Fibroblast of upper back skin (primary cell): ENCODE results near the gene SIX4.
A peak's percentile ranks its signal among the peaks of the same experiment; 100 is the strongest.
"Not testable (repeated sequence)": the region's sequence is repeated elsewhere in the genome, so short reads cannot be mapped to it uniquely, and the experiment has no call there.

Source experiments
- DNase-seq: peaks from one replicate; pipeline ENCODE4 v3.0.0-alpha.2; 2013

SIX4 gene

DNA sequence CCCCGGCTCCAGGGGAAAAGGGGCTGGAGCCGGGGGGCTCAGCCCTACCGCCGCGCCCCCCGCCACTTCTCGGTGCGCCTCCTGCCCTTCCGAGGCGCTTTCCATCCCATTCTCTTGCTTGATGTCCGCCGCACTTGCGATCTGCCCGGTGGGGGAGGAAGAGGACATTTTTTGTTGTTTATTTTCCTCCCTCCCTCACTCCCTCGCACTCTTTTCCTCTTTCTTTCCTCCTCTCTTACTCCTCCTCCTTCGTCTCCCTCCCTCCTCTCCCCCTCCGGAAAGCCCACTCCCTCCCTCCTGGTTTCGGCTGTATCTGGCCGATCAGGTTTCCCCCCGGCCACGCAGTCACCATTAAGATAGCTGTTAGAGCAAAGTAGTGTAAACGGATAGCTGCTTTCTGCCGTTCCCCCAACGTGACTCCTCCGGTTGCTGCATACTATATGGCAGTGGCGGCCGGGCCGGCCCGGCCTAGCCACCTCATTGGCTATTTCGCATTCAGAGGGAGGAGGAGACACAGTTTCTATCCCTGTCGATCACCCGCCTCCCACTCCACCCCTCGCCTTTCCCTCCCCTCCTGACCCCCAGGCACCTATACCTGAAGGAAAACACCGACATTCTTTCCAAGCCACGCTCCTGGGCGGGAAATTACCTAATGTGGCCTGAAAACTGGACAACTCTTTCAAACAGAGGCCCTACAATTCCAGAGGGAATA is at the start of gene SIX4:
SIX4 (minus strand) TSS at position 445 of the 712 bp plus-strand sequence; CDS start at position 168, 277 bp downstream.
- peak; percentile 85 for DNase-seq

DNA sequence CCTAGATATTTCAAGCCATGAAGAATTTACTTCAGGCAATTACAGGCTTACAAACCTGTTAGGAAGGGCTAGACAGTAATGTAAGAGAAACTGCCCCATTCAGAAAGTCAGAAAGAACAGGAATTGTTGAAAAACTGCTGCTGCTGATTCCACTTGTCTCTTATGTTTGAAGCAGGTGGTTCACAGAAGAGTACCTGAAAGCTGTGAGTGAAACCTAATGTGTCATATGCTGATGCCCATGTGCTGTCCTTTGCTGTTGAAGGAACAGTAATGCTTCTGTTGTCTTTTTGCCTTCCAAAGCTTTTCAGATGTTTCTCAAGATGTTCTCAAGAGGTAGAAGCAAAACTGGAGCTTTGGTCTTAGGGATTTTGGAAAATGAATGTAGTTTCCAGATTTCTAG is 49.4 kb upstream of the SIX4 start:
- DNase-seq = no peak

GRCh38 chr14:60771117-60771516 is 47.0 kb upstream of the SIX4 start:
- DNase-seq = no peak

DNA sequence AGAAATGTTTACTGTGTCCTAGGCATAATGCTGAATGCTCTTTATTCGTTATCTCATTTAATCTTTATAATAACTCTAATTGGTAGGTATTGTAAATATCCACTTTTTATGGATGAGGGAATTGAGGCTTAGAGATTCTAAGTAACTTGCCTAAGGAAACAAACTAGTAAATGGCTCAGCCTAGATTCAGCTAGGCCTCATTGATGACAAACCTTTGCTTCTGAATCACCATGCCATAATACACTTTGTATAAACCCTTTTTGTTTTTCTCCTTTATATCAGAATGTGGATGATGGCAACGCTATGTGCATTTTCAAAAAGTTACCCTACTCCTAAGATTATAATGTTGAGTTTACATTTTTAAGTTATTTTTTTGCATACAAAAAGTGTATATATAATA is 44.5 kb upstream of the SIX4 start:
- DNase-seq = no peak

DNA sequence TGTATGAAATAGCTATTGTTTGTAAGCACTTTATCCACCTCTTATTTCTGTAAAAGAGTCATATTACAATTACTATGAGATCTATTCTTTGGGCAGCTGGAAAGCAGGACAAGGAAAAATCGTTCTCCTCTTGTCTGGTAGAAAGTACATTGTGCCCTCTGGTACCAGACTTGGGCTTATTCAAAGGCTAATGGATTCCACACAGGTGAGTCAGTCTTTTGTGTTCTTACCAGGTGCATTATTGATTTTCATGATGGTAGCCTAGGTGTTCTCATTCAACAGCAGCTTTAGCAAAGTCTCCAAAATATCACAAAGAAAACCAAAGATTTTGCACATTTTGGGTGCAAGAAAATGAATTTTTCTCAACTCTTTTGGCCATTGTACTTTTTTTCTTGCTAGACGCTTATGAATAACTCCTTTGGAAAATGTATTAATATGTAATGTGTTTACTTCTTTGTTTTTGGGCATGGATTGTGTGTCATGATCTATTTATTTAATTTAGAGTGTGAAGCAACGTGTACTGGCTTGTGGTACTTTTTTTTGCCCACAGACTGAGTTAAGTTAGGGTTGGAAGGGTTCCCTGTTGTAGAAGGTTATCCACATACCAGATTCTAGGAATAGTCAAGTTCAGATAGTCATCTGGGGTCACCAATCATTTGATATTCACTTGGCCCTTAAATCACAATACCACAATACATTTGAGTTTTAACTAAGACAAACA is 36.7 kb upstream of the SIX4 start:
- no peak for DNase-seq

- DNase-seq = no peak
Observed at GRCh38 chr14:60760209-60760608, 36.1 kb upstream of the SIX4 start.

DNA sequence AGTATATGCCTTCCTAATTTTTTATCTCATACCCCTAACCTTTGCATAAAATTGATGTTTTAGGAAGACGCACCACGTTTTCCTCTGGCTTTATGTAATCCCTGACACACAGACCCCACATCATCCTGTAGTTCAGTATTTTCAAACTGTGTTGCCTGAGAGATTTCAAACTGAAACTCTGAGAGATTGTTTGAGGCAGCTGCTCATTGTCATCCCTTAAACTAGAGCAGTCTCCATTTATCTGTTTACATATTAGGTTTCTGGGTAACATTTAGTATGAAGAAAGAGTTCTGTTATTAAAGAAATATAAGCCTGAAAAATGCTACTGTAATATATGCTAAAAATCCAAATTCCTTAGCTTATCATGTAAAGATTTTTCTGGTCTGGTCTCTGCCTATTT is 34.7 kb upstream of the SIX4 start:
- DNase-seq = no peak

DNA sequence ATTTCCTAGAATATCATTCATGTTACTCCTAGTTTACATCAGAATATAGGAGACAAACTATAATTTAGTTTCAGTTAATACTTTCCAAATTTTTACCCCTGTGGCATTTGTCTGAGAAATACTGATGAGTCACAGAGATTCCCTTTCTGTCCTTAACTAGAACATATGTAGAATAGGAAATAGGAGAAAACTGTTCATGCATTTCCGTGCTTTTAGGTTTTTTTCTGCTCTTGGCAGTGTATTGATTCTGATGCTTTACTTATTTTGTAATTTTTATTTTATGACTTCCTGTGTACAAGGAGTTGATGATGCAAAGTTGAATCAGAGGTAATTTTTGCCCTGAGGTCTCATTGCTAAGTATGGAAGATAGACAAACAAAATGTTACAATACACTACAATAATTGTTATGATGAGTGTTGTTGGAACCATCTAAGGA is 33.4 kb upstream of the SIX4 start:
- DNase-seq = peak; percentile 84

- peak; percentile 49 for DNase-seq
Observed at GRCh38 chr14:60756847-60757246, 32.7 kb upstream of the SIX4 start.

GRCh38 chr14:60753264-60754119 is 29.3 kb upstream of the SIX4 start:
- DNase-seq = peak; percentile 82

GRCh38 chr14:60744566-60744965 is 20.4 kb upstream of the SIX4 start:
- DNase-seq = no peak

GRCh38 chr14:60738843-60739508 is 14.8 kb upstream of the SIX4 start:
- DNase-seq = no peak

DNA sequence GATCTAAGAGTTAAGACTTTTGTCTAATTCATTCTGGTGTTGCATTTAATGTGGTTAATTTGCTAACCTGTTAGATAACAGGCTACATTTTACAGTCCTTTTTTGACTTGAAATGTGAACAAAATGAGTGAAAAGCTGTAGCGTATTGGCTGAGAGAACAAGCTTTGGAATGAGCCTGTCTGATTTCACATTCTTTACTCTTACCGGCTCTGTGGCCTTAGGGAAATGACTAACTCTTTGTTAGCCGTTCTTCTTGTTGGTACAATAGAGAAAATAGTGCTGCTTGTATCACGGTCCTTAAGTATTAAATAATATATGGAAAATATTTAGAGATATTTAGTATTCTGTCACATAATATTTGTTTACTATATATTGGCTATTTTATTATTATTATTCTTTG is 12.3 kb upstream of the SIX4 start:
- peak; percentile 76 for DNase-seq

GRCh38 chr14:60735416-60735815 is 11.3 kb upstream of the SIX4 start:
- no peak for DNase-seq

- peak; percentile 79 for DNase-seq
Observed at GRCh38 chr14:60734465-60735242, 10.5 kb upstream of the SIX4 start, which contains the start of gene MNAT1. Gene MNAT1 (plus strand): TSS chr14:60734761. CDS start chr14:60734863, 102 bp downstream.

- no peak for DNase-seq
Observed at GRCh38 chr14:60732840-60733483, 8.8 kb upstream of the SIX4 start.

- DNase-seq = not testable (repeated sequence)
Observed at GRCh38 chr14:60731291-60731690, 7.1 kb upstream of the SIX4 start.

- DNase-seq = peak; percentile 56
Observed at GRCh38 chr14:60723116-60723906, 840 bp downstream of the SIX4 start.

GRCh38 chr14:60722357-60723115 is 1.6 kb downstream of the SIX4 start:
- DNase-seq = peak; percentile 60

- no peak for DNase-seq
Observed at GRCh38 chr14:60722107-60722356, 2.1 kb downstream of the SIX4 start.
